CD4-positive, alpha-beta T cell treated with Interleukin-2 at 100 ng/mL for 4 hours (primary cell): Measurements from ENCODE around the gene MATR3.
A peak's percentile ranks its signal among the peaks of the same experiment; 100 is the strongest.
"Not testable (repeated sequence)": the region's sequence is repeated elsewhere in the genome, so short reads cannot be mapped to it uniquely, and the experiment has no call there.

Source experiments
- DNase-seq: peaks from one replicate; pipeline ENCODE4 v3.0.0-alpha.2; 2020; ENCODE audit warnings: low spot score

Gene MATR3, protein sequence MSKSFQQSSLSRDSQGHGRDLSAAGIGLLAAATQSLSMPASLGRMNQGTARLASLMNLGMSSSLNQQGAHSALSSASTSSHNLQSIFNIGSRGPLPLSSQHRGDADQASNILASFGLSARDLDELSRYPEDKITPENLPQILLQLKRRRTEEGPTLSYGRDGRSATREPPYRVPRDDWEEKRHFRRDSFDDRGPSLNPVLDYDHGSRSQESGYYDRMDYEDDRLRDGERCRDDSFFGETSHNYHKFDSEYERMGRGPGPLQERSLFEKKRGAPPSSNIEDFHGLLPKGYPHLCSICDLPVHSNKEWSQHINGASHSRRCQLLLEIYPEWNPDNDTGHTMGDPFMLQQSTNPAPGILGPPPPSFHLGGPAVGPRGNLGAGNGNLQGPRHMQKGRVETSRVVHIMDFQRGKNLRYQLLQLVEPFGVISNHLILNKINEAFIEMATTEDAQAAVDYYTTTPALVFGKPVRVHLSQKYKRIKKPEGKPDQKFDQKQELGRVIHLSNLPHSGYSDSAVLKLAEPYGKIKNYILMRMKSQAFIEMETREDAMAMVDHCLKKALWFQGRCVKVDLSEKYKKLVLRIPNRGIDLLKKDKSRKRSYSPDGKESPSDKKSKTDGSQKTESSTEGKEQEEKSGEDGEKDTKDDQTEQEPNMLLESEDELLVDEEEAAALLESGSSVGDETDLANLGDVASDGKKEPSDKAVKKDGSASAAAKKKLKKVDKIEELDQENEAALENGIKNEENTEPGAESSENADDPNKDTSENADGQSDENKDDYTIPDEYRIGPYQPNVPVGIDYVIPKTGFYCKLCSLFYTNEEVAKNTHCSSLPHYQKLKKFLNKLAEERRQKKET

GRCh38 chr5:139293507-139294373 is at the start of gene MATR3:
Gene MATR3 (plus strand): TSS chr5:139293740. CDS start chr5:139307416, 13,676 bp downstream.
- DNase-seq: peak; percentile 94

GRCh38 chr5:139245637-139246339 is 47.8 kb upstream of the MATR3 start:
- DNase-seq: no peak

DNA sequence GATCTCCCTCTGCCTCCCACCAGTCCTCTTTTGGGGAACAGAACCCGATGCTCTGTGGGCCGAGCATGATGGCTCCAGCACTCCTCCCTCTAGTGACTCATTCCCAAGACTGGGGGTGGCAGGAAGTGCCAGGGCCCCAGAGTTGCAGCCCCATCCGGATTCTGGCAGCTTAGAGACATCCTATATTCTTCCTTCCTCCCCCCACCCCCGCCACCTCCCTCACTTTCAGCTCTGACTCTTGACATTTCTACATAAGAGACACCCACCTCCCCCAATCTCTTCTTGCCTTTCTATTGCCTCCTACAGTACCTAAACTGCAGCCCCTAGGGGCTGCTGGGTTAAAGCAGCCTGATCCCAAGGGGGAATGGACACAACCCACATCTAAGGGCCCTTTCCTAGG is 47.1 kb upstream of the MATR3 start:
- DNase-seq: peak; percentile 7

- no peak for DNase-seq
Observed at GRCh38 chr5:139248826-139249453, 44.6 kb upstream of the MATR3 start.

- DNase-seq: peak; percentile 55
Observed at GRCh38 chr5:139251281-139251687, 42.3 kb upstream of the MATR3 start.

DNA sequence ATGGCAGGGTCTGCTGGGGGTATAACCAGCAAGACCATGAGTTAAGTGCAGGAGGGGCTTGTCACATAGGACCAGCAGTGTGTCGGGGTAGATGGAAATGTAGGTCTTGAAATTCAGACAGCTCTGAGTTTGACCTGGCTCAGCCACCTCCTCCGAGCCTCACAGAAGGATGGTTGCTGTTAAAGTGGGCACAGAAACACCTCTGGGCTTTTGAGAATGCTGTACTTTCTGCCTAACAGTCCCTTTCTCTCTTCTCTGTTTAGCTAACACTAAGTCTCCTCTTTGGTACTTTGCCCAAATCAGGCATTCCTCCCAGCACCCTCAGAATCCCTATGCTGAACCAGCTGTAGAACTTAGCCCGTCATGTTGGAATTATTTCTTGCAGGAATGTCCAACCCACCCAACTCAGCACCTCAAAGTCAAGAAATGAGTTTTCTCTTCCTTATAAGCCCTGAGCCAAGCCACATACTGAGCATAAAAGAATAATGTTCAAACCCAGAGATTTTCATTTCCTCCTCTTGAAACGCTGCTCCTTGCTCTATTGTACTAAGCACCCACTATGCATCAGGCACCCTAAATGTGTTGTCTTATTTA is 41.7 kb upstream of the MATR3 start:
- no peak for DNase-seq

GRCh38 chr5:139253115-139253514 is 40.4 kb upstream of the MATR3 start:
- no peak for DNase-seq

DNA sequence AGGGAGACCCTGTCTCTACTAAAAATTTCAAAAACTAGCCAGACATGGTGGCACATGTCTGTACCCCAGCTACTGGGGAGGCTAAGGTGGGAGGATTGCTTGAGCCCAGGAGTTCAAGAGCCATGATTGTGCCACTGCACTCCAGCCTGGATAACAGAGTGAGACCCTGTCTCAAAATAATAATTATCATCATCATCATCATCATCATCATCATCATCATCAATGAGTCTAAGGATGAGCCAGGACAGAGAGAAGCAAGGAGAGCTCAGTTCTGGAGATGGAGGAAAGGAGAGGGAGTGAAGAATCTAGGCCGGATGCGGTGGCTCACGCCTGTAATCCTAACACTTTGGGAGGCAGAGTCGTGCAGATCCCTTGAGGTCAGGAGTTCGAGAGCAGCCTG is 36.7 kb upstream of the MATR3 start:
- DNase-seq: no peak

DNA sequence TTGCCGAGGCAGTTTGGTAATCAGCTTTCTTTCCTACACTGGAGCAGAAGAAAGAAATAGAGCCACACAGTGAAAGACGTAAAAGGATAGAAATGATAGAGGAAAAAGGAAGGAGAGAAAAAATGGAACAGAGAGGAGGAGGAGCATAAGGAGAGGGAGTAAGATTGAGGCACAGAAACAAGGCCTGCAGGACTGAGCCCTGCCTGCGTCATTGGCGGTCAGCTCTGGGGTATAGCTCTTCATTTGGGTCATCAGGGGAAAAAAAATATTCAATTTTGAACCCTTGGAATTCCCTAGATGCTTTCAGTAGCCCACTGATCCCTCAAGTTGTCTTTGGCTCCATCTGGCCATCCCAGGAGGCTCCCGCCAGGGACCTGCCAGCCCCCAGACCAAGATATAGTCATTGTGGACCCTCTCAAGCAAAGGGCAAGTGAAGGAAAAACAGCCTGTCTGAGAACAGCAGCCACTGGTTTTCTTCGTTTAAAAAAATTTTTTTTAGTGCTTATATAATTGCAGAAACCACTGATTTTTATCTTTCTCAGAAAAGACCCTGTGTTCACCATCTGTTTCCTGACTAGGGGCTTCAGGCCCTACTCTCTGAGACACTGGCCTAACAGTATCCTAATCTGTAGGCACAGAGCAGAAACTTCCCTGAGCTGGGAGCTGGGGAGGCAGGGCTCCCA is 31.3 kb upstream of the MATR3 start:
- DNase-seq: no peak

DNA sequence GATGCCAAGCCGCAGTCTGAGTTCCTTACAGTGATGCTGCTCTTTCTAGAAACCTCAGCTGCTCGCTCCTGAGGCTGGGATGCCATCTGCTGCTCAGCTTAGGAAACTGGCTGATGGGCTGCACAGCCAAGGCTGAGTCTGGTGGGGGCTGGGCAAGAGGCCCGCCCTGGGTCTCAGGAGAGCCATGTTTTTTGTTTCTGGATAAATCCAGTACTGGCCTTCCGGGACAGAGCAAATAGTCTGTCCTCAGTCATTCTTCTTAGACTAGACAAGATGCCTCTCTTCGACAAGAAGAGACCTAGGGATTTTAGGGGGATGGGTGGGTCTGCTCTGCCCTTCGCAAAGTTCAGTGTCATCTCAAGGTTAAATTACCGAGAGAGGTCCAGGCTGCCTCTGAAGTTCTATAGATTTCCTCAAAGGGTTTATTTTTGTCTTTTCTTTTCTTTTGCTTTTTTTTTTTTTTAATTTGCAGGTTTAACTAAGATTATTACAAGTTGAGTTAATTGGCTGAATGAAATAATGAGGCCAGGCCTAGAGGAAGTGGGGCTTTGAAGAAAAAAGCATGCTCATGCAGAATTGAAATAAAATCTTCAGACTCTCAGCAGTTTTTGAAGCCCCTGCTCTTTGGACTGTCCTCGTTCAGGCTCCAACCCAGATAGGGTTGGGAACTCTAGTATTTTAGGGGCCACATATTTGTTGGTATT is 30.6 kb upstream of the MATR3 start:
- DNase-seq: peak; percentile 60

GRCh38 chr5:139263536-139263935 is 30.0 kb upstream of the MATR3 start:
- no peak for DNase-seq

- no peak for DNase-seq
Observed at GRCh38 chr5:139263946-139264345, 29.6 kb upstream of the MATR3 start.

GRCh38 chr5:139265001-139265400 is 28.5 kb upstream of the MATR3 start:
- no peak for DNase-seq

- DNase-seq: no peak
Observed at GRCh38 chr5:139266236-139266635, 27.3 kb upstream of the MATR3 start.

DNA sequence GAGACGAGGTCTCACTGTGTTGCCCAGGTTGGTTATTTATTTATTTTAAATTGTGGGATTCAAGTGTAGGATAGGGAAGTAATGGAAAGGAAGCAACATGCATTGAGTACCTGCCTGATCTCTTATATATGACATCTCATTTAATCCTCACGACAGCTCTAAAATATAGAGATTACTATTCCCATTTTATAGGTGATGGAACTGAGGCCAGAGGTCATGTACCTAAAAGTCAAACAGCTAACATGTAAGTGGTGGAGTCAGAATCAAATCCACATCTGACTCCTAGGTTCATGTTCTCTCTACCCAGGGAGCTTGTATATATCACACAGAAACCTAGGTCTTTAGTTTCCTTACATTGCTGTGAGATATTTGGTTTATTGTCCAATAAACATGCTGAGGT is 26.1 kb upstream of the MATR3 start:
- no peak for DNase-seq

GRCh38 chr5:139268364-139269202 is 25.0 kb upstream of the MATR3 start:
- DNase-seq: peak; percentile 27

DNA sequence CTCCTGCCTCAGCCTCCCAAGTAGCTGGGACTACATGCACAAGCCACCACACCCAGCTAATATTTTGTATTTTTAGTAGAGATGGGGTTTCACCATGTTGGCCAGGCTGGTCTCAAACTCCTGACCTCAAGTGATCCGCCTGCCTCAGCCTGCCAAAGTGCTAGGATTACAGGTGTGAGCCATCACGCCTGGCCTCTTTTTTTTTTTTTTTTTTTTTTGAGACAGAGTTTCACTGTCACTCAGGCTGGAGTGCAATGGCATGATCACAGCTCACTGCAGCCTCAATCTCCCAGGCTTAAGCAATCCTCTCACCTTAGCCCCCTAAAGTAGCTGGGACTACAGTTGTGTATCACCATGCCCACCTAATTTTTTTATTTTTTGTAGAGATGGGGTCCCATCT is 22.8 kb upstream of the MATR3 start:
- DNase-seq: not testable (repeated sequence)

- DNase-seq: no peak
Observed at GRCh38 chr5:139271201-139272027, 22.1 kb upstream of the MATR3 start.
